HUDEP-2 (cell line): ENCODE measurements around the gene NOM1.

ENCODE experiments used
- DNase-seq, 76 experiments: peaks; one replicate each; lab custom pipeline; 2025; ENCODE audit not compliant: unreplicated experiment in 76 of 76; lab: John Stamatoyannopoulos, UW

NOM1 gene

GRCh38 chr7:157003756-157004520 is 54.4 kb downstream of the NOM1 start:
- DNase-seq, result no peak

- no peak for DNase-seq
Observed at GRCh38 chr7:157004521-157005455, 55.3 kb downstream of the NOM1 start.

GRCh38 chr7:157005456-157006204 is 56.1 kb downstream of the NOM1 start:
- DNase-seq, result no peak

GRCh38 chr7:157006205-157006747 is 56.8 kb downstream of the NOM1 start:
- DNase-seq, result no peak

- DNase-seq, result no peak
Observed at GRCh38 chr7:157006829-157007469, 57.4 kb downstream of the NOM1 start.

GRCh38 chr7:157007470-157008066 is 58.1 kb downstream of the NOM1 start:
- DNase-seq, result no peak

GRCh38 chr7:157008206-157009169 is 59.0 kb downstream of the NOM1 start:
- DNase-seq, result no peak

GRCh38 chr7:157009170-157009777 is 59.8 kb downstream of the NOM1 start:
- DNase-seq, result no peak

GRCh38 chr7:157009778-157010587 is 60.5 kb downstream of the NOM1 start:
- DNase-seq, result no peak

- peak in 49 of 76 experiments; percentile 2 to 71 (median 34) for DNase-seq
Observed at GRCh38 chr7:157010588-157011332, 61.2 kb downstream of the NOM1 start, which contains the start of gene MNX1. Gene MNX1, minus strand, starts transcription at chr7:157010663. Its CDS starts 313 bp downstream, at chr7:157010350.

- DNase-seq, result no peak
Observed at GRCh38 chr7:157011333-157012112, 62.0 kb downstream of the NOM1 start.

GRCh38 chr7:157012113-157012547 is 62.6 kb downstream of the NOM1 start:
- no peak for DNase-seq

GRCh38 chr7:157013101-157013500 is 63.6 kb downstream of the NOM1 start:
- no peak for DNase-seq

GRCh38 chr7:157013602-157014549 is 64.4 kb downstream of the NOM1 start:
- DNase-seq, result no peak
